HG03159 (cell line): ENCODE data around the gene SLC26A9.

ENCODE experiments used
- ATAC-seq: cut with Tn5 transposase; IDR thresholded peaks from one replicate; pipeline ENCODE4 v1.9.1; 2021; ENCODE audit warnings: mild to moderate bottlenecking, moderate library complexity; ENCODE audit not compliant: unreplicated experiment

SLC26A9 gene

GRCh38 chr1:205949753-205950152, 6.5 kb upstream of the SLC26A9 start:
- no peak for ATAC-seq

GRCh38 chr1:205948886-205949285, 5.6 kb upstream of the SLC26A9 start:
- no peak for ATAC-seq

- ATAC-seq: no peak
Measured at GRCh38 chr1:205948039-205948438, 4.8 kb upstream of the SLC26A9 start.

GRCh38 chr1:205947024-205947423, 3.8 kb upstream of the SLC26A9 start:
- ATAC-seq: no peak

GRCh38 chr1:205945069-205945468, 1.8 kb upstream of the SLC26A9 start:
- ATAC-seq: no peak

GRCh38 chr1:205944525-205944924, 1.3 kb upstream of the SLC26A9 start:
- ATAC-seq: no peak

GRCh38 chr1:205942631-205943159, 561 bp downstream of the SLC26A9 start:
- ATAC-seq: no peak

GRCh38 chr1:205940710-205941109, 2.5 kb downstream of the SLC26A9 start:
- ATAC-seq: no peak

- no peak for ATAC-seq
Measured at GRCh38 chr1:205939690-205940330, 3.4 kb downstream of the SLC26A9 start.

- no peak for ATAC-seq
Measured at GRCh38 chr1:205938682-205939081, 4.6 kb downstream of the SLC26A9 start.

GRCh38 chr1:205936846-205937586, 6.2 kb downstream of the SLC26A9 start:
- ATAC-seq: no peak

- ATAC-seq: no peak
Measured at GRCh38 chr1:205936311-205936710, 6.9 kb downstream of the SLC26A9 start.

GRCh38 chr1:205935869-205936268, 7.4 kb downstream of the SLC26A9 start:
- ATAC-seq: no peak

- no peak for ATAC-seq
Measured at GRCh38 chr1:205934788-205935187, 8.5 kb downstream of the SLC26A9 start.

- no peak for ATAC-seq
Measured at GRCh38 chr1:205933671-205934618, 9.3 kb downstream of the SLC26A9 start.

GRCh38 chr1:205932776-205933175, 10.5 kb downstream of the SLC26A9 start:
- ATAC-seq: no peak

- no peak for ATAC-seq
Measured at GRCh38 chr1:205930799-205931281, 12.4 kb downstream of the SLC26A9 start.

GRCh38 chr1:205930195-205930577, 13.1 kb downstream of the SLC26A9 start:
- ATAC-seq: no peak

- ATAC-seq: no peak
Measured at GRCh38 chr1:205929496-205930194, 13.6 kb downstream of the SLC26A9 start.

GRCh38 chr1:205928317-205928716, 14.9 kb downstream of the SLC26A9 start:
- ATAC-seq: no peak
